Heart left ventricle (tissue), 16 donors: ENCODE results near the gene ZNF862. TPM values are rescaled to one million over a fixed set of nuclear protein-coding genes. Genes with fewer than 3 reads are reported as not detected.

ENCODE experiments used
- ATAC-seq, 4 donors: fragments of 200-7000 bp; cut with Tn5 transposase; one replicate each; pipeline ENCODE4 v1.9.1; 2020 to 2022; ENCODE audit warnings: moderate library complexity in 4 of 4, mild to moderate bottlenecking in 3 of 4, moderate number of reproducible peaks in 1 of 4
- DNase-seq, 5 donors: peaks; one replicate each; pipeline ENCODE4 v3.0.0-alpha.2; 2020
- H3K27ac ChIP-seq, 12 donors: fragments of 200-600 bp; sonication (generic) in 4 of 12; one replicate each; pipeline versions ENCODE4 v1.5.0 to v1.8.0; 2016 to 2022; ENCODE audit warnings: mild to moderate bottlenecking in 2 of 12
- H3K27me3 ChIP-seq, 9 donors: fragments of 200-600 bp; sonication (generic) in 2 of 9; one replicate each; pipeline versions ENCODE4 v1.5.1 to v1.8.0; 2016 to 2022; ENCODE audit warnings: mild to moderate bottlenecking in 3 of 9
- H3K36me3 ChIP-seq, 9 donors: fragments of 200-600 bp; sonication (generic) in 2 of 9; one replicate each; pipeline versions ENCODE4 v1.5.0 to v1.8.0; 2018 to 2022; ENCODE audit warnings: mild to moderate bottlenecking in 2 of 9
- H3K4me1 ChIP-seq, 12 donors: fragments of 200-600 bp; sonication (generic) in 4 of 12; one replicate each; pipeline versions ENCODE4 v1.5.0 to v1.8.0; 2016 to 2022; ENCODE audit warnings: mild to moderate bottlenecking in 3 of 12
- H3K4me3 ChIP-seq, 12 donors: fragments of 200-600 bp; sonication (generic) in 4 of 12; one replicate each; pipeline versions ENCODE4 v1.5.0 to v1.8.0; 2017 to 2022; ENCODE audit warnings: mild to moderate bottlenecking in 9 of 12, moderate library complexity in 4 of 12
- H3K9me3 ChIP-seq, 12 donors: fragments of 200-600 bp; sonication (generic) in 4 of 12; one replicate each; pipeline versions ENCODE4 v1.5.0 to v1.8.0; 2016 to 2022; ENCODE audit warnings: mild to moderate bottlenecking in 1 of 12
- CTCF ChIP-seq, 12 donors: fragments of 200-600 bp; sonication (generic) in 4 of 12; IDR thresholded peaks; one replicate each; pipeline versions ENCODE4 v1.5.0 to v1.8.0; 2018 to 2022; ENCODE audit warnings: antibody characterized with exemption in 12 of 12, mild to moderate bottlenecking in 5 of 12
- POLR2A ChIP-seq, 2 donors: fragments of 450-650 bp; IDR thresholded peaks; one replicate each; pipeline ENCODE4 v1.6.1; 2017; ENCODE audit warnings: antibody characterized with exemption in 2 of 2, mild to moderate bottlenecking in 2 of 2, moderate library complexity in 2 of 2
- WGBS, 4 donors: extraction: QIAGEN DNeasy Blood & Tissue Kit in 2 of 4; methylation state at CpG; one replicate each; pipeline versions ENCODE4 v1.1.5 to v1.1.7; 2013 to 2018; 5-methylcytosine and 5-hydroxymethylcytosine counted together
- intact Hi-C, 10 donors: fragments of 100-400 bp; cut with DNase I; formaldehyde crosslinking; loops; one replicate each; pipeline versions ENCODE4 v1.11.1 to v1.14.2; 2022
- polyA plus RNA-seq, 2 donors: library from polyadenylated mRNA; stranded (reverse); fragments of 200-250 nt; gene quantifications; one replicate each; pipeline ENCODE4 v1.2.3, GENCODE V29; 2013
- total RNA-seq, 9 donors: library from RNA; depleted of rRNA in 2 of 9; stranded (reverse); fragments of >200 nt in 2 of 9; fragmentation: NEBNext Ultra II Directional in 3 of 9; extraction: Animal tissue kit (Norgen Biotek cat#: 25700) in 3 of 9; gene quantifications; one replicate each; pipeline versions ENCODE4 v1.1.0 to v1.2.4, GENCODE V29; 2016 to 2023
- donor health status: ischemic (EF 13 %, LVEDD 7.1; RV severe dilation, severe dysfunction).
- donor health status: healthy with polysubstance abuse.
- donor health status: DM: no; HTN: yes; CAD: no.
- donor health status: DM: no; HTN: no; CAD: no.
- donor health status: ischemic (EF 25% LVEDD 6.9; RV normal size, moderate dysfunction).
- donor health status: ischemic (EF 25% LVEDD 5.7; RV mildly dilated, moderate dysfunction).
- donor health status: healthy.
- donor health status: DM: yes; HTN: yes; CAD: no.
- donor health status: ischemic (EF 35%, LVEDD 5.7; RV mildly dilated, moderate dysfunction).
- donor health status: nonischemic (EF 11% LVEDD 7.7; RV severe dilation, severe dysfunction).
- donor health status: DM: yes; HTN: yes; CAD: no.
- donor health status: PGD.
- donor health status: ischemic (EF 29% LVEDD 5.4; RV normal size, mild dysfunction).
- donor health status: nonischemic (EF 23%, LVEDD 6.1; RV moderate dilation, normal function).

The ZNF862 gene
- total and polyA plus RNA-seq, 11 donors: 6.9 to 18.1 (median 9.1) TPM

GRCh38 chr7:149854611-149855360, 16.6 kb downstream of the ZNF862 start:
- intact Hi-C loops: no loop called here
- Histone ChIP-seq H3K36me3 (peaks cover 0 to 38% (median 17%) of the 10 kb centered on the region in 9 donors), H3K27ac (peak overlapping the region in 9 of 12 donors; percentile 21 to 65 (median 39)), H3K4me1 (peaks cover 0 to 21% (median 7%) of the 10 kb centered on the region in 12 donors), H3K9me3 (no peaks in the 10 kb centered on the region), H3K4me3 (no peak overlapping the region), H3K27me3 (no peaks in the 10 kb centered on the region)
- 36 to 56% (median 46%) methylated on average over 8 to 13 of the region's 13 CpGs for WGBS, 4 donors
- DNase-seq (peak in 4 of 5 donors; percentile 71 to 89 (median 76)), ATAC-seq (peak; percentile 78 to 90 (median 84))
- no peak for TF ChIP-seq POLR2A (IDR thresholded peaks at IDR 0.05)
- TF ChIP-seq CTCF (IDR thresholded peaks at IDR 0.05): no peak

- Histone ChIP-seq H3K9me3 (no peaks in the 10 kb centered on the region), H3K4me1 (peaks cover 0 to 21% (median 7%) of the 10 kb centered on the region in 12 donors), H3K4me3 (no peak overlapping the region), H3K27me3 (no peaks in the 10 kb centered on the region), H3K27ac (peak overlapping the region in 6 of 12 donors; percentile 26 to 65 (median 48)), H3K36me3 (peaks cover 0 to 38% (median 22%) of the 10 kb centered on the region in 9 donors)
- no peak for TF ChIP-seq POLR2A (IDR thresholded peaks at IDR 0.05)
- TF ChIP-seq CTCF (IDR thresholded peaks at IDR 0.05): no peak
- ATAC-seq (peak in 3 of 4 donors; percentile 6 to 55 (median 51)), DNase-seq (no peak)
- WGBS, 4 donors: 65 to 70% (median 69%) methylated on average over 16 of the region's 16 CpGs
- intact Hi-C loops: no loop called here
Measured at GRCh38 chr7:149855361-149856305, 17.5 kb downstream of the ZNF862 start.

GRCh38 chr7:149856583-149856982, 18.4 kb downstream of the ZNF862 start:
- Histone ChIP-seq H3K4me1 (peaks cover 0 to 21% (median 7%) of the 10 kb centered on the region in 12 donors), H3K9me3 (no peaks in the 10 kb centered on the region), H3K4me3 (no peak overlapping the region), H3K36me3 (peaks cover 0 to 46% (median 32%) of the 10 kb centered on the region in 9 donors), H3K27me3 (no peaks in the 10 kb centered on the region), H3K27ac (no peak overlapping the region)
- TF ChIP-seq CTCF (IDR thresholded peaks at IDR 0.05) (no peak), POLR2A (IDR thresholded peaks at IDR 0.05) (no peak)
- intact Hi-C loops: no loop called here
- 72 to 86% (median 75%) methylated on average over 8 of the region's 8 CpGs for WGBS, 4 donors
- no peak for DNase-seq
- ATAC-seq: no peak

GRCh38 chr7:149859369-149859768, 21.2 kb downstream of the ZNF862 start:
- no peak overlapping the region for H3K27ac ChIP-seq
- H3K36me3 ChIP-seq: peaks cover 0 to 60% (median 48%) of the 10 kb centered on the region in 9 donors
- H3K9me3 ChIP-seq: no peaks in the 10 kb centered on the region
- peaks cover 0 to 20% (median 7%) of the 10 kb centered on the region in 12 donors for H3K4me1 ChIP-seq
- H3K4me3 ChIP-seq: no peak overlapping the region
- TF ChIP-seq POLR2A (IDR thresholded peaks at IDR 0.05): no peak
- TF ChIP-seq CTCF (IDR thresholded peaks at IDR 0.05): no peak
- 77 to 94% (median 92%) methylated on average over 6 of the region's 6 CpGs for WGBS, 4 donors
- ATAC-seq (no peak), DNase-seq (no peak)
- no peaks in the 10 kb centered on the region for H3K27me3 ChIP-seq
- intact Hi-C loops: no loop called here
